ENCODE results near the gene AGAP1.

AGAP1 gene

DNA sequence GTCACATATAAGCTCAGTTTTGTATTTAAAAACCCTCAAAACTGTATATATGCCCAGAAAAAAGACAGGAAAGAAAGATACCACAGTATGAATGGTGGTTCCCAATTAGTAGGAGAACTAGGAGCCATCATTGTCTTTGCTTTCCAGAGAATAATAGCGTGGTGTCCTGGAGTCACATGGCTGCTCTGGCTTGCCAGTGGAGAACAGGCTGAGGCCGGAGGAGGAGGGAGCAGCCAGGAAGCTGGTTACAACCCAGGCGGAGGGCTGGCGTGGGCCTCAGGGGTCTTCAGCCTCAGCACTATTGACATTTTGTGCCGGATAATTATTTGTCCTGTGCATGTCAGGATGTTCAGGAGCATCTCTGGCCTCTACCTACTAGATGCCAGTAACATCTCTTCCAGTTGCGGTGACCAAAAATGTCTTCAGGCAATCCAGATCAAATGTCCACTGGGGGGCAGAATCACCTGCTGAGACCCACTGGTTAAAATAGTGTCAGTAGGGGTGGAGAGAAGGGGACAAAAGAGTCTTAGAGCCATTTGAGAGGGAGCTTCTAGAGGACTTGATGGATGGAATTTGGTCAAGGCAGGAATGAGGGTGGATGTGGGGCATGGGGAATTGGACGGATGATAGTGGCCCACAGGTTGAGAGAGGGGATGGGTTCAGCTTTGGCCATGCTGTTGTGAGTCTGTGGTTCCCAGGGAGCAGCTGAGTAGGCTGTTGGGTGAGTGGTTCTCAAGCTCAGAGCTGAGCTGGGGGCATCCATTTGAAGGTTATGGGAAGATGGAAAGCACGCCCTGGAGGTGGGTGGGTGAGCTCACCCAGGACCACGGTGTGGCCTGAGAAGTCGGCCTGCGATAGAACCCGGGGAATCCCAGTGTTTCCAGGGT, 144.9 kb downstream of the AGAP1 start:
- peak; percentile 87 for DNase-seq (ENCODE audit: low spot score)

- peak; percentile 98 for DNase-seq (ENCODE audit: low spot score)
Measured at GRCh38 chr2:235639428-235639773, 145.6 kb downstream of the AGAP1 start.

DNA sequence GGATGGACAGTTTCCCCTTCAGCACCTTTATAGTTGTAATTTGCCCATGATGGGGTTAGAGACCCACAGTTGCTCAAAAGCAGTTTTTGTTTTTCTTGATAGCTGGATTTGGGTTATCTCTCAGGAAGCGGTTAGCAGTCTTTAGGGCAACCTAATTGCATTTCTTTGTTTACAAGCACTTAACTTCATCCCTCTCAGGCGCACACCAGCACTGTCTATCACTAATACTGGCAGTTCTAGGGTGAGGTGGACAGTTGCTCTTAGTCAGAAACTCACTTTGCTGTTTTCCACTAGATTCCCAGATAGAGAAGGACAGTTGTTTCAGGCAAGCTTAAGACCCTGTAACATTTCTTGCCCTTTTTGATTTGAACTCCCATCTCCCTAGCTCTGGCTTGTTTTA, 146.0 kb downstream of the AGAP1 start:
- no peak for DNase-seq (ENCODE audit: low spot score)

DNA sequence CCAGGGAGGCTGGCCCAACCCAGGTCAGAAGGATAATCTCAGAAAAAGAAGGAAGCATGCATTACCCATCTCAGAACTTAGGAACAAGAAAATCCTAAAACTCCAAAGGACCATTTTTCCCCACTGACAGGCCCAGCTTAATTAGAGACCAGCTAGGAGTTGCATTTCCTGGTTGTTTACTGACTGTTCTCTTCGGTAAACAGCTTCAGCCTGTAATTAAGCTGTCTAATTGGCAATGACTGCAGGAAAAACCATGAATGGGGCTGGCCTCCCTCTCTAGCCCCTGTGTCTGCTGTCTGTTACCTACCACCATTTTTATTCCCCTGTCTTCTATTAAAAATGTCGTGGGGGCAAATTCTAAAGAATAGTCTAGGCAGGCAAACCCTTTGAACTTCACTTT, 146.5 kb downstream of the AGAP1 start:
- no peak for DNase-seq (ENCODE audit: low spot score)

GRCh38 chr2:235640926-235641723, 147.3 kb downstream of the AGAP1 start:
- no peak for DNase-seq (ENCODE audit: low spot score)

DNA sequence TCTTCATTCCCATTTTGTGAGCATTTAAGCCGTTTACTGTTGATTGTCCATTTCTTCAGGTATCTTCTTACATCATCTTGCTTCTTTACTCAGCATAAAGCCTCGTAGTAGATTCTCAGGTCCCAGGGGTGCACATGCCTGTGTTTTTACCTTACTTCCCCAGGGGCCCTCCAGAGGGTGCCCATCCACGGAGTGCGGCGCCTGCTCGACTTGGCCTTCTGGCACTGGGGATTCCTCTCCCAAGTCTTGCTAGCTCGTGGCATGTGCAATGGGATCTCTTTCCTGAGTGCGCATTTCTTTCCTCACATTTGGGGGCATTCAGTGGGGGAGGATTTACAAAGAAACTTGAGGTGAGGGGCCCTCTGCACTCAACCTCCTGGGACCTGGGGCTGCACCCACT, 148.1 kb downstream of the AGAP1 start:
- DNase-seq (ENCODE audit: low spot score) = no peak

DNA sequence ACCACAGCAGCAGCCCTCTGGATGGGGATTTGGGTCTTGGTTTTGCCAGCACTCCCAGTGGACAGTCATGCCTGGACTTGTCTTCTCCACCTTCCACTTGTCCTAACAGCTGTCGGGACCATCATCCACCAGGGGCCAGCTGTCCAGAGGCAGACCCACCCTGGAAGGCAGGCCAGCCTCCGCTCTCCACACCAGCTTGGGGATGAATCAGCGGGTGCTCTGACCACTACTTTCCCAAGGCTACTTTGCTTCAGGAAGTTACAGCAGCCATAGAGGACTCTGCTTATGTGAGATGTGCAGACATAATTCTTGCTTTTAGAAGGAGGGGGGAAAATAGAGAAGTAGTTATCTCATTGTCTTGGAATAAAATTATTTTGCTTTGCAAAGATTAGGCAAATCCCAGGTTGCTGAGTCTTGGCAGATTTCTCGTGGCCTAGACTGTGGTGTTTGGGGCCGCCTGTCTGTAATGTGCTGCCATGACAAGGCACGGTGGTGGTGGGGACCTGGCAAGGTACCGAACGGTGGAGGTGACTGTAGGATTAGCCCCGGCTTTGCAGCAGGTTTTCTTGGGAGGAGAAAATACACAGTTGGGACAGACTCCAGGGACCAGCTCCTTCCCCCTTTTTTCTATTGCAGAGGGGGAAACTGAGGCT, 148.7 kb downstream of the AGAP1 start:
- DNase-seq (ENCODE audit: low spot score) = no peak

- peak; percentile 82 for DNase-seq (ENCODE audit: low spot score)
Measured at GRCh38 chr2:235643680-235644511, 150.1 kb downstream of the AGAP1 start.

- DNase-seq (ENCODE audit: low spot score) = no peak
Measured at GRCh38 chr2:235647264-235647663, 153.4 kb downstream of the AGAP1 start.

- no peak for DNase-seq (ENCODE audit: low spot score)
Measured at GRCh38 chr2:235647877-235648276, 154.0 kb downstream of the AGAP1 start.

GRCh38 chr2:235649418-235649817, 155.6 kb downstream of the AGAP1 start:
- DNase-seq (ENCODE audit: low spot score) = no peak

DNA sequence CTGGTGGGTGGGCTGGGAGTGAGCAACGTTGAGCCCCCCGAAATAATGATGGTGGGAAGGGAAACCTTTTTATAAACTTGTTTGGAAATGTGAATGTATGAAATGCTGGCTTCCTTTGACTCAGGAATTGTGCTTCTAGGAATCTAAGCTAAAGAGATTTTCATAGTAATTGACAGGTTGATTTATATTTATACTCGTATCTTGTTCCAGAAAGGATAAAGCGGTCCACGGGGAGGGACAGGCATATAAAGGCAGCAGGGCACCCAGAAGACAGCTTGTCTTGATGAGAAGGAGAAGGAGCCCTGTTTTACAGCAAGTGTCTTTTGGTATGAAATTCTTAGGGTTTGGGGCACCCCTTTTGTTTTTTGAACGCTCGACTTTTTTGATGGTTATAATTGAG, 157.8 kb downstream of the AGAP1 start:
- no peak for DNase-seq (ENCODE audit: low spot score)

GRCh38 chr2:235654103-235654813, 160.4 kb downstream of the AGAP1 start:
- no peak for DNase-seq (ENCODE audit: low spot score)

DNA sequence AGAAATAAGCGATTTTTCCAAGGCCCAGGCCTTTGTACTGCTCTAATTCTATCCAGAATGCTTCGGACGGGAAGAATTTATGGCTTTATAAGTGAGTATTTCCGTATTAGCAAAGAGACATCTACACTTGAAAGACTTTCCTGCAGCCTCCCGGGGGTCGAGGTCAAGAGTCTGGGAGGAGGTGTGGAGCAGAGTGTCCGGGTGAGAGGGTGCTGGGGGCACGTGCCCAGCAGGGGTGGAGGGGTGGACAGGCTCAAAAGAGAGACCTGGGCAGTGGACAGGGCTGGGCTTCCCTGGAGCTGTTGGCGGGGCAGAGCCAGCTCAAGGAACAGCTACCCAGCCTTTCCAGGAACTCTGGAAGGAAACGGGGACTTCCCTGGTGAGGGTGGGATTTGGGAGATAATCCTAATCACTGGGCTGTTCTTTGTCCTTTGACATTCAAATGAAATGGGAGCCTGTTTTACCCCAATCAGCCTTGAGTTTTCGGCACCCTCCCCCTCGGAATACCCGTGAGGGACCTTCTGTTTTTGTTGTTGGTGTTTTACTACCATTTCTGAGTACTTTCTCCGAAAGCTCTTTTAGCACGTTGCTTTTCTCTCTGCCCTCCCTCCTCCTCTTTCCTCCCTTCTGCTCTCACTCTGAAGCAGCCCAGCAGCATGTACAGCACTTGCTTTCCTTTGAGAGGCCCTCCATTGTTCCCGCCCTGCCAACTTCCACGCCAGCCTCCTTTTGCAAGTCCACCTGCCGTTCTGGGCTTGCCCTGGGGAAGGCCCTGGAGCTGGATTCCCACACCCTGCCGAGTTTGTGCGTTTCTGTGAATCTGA, 164.7 kb downstream of the AGAP1 start:
- DNase-seq (ENCODE audit: low spot score) = no peak

DNA sequence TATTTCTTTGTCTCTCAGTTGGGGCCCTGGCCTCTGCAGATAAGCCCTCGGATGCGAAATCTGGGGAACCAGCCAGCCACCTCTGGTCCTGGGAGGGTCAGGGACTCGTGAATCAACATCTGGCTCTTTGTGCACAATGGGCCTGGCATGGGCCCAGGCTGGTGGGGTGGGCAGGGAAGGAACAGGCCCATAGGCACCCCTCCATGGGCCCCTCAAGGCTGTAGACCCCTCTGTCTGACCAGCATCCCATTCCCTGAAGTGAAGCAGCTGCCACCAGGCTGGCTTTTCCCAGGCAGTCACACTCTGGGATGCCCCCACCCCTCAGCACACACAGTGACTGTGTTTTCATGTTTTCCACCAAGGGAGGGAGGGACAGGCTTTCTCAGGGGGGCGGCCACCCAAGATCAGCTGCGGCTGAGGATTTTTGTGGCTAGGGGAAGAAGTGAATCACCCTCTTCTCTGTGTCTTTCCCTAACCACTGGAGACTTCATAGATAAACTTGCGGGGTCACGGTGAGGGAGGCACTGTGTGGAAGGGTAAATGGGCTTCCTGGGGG, 166.0 kb downstream of the AGAP1 start:
- DNase-seq (ENCODE audit: low spot score) = no peak

GRCh38 chr2:235660484-235661082, 166.7 kb downstream of the AGAP1 start:
- no peak for DNase-seq (ENCODE audit: low spot score)

DNA sequence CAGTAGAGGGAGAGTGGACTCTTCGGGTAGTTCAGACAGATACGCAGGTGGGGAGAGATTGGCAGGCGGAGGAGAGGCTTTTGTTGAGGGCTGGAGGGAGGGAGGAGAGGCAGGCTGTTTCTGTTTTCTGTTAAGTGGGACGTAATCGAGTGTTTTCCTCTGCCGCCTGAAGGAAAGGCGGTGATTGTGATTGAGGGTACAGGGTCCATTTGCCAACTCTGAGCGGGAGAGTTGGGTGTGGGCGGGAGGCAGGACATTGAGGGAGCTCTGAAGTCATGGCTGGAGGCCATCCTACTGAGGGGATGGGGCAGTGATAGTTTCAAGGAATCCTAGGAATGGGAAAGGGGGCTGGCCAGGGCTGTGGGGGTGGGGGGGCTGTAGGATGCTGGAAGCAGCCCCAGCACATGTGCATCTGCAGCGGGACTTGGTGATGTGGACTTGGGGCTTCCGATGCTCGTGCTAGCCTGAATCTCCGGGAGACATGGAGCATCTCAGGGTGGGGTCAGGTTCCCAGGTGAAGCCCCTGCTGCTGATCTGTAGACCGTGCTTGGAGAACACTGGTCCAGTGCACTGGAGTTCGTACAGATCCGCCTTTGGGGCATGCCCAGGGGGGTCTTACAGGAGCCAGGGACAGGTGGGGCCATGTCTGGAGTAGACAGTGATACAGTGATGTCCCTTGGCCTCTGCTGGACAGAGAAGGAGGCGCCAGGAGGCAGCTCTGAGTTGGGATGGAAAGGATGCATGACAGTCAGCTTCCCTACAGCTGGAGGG, 167.5 kb downstream of the AGAP1 start:
- no peak for DNase-seq (ENCODE audit: low spot score)

GRCh38 chr2:235661952-235662351, 168.1 kb downstream of the AGAP1 start:
- no peak for DNase-seq (ENCODE audit: low spot score)

DNA sequence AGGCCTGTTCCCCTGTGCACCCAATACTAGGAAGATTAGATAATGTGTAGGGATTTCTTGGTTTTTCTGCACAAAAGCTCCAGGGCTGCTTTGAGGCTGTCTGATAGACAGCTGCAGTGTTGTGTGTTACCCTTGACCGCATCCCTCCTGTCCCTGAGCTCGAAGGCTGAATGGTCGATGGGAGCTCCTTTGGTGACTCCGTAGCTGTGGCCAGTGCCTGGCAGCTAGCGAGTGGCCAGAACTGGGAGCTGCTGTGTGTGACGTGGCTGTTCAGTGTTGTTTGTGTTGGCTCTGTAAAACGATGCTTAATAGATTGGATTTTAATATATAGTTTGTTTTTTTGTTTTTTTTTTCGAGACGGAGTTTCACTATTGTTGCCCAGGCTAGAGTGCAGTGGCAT, 170.0 kb downstream of the AGAP1 start:
- peak; percentile 61 for DNase-seq (ENCODE audit: low spot score)
